H7 (cell line): ENCODE measurements around the gene VMAC. TPM values are rescaled to one million over a fixed set of nuclear protein-coding genes. Genes with fewer than 3 reads are reported as not detected.
"Not testable (repeated sequence)": the region's sequence is repeated elsewhere in the genome, so short reads cannot be mapped to it uniquely, and the experiment has no call there.

ENCODE experiments used
- DNase-seq: peaks from one replicate; pipeline ENCODE4 v3.0.0; 2012
- H3K27me3 ChIP-seq: 2 replicates; pipeline ENCODE4 v1.6.0; 2011; ENCODE audit warnings: mild to moderate bottlenecking, low read length; ENCODE audit not compliant: control insufficient read depth, insufficient read depth
- H3K36me3 ChIP-seq: replicated peaks from 2 replicates; pipeline ENCODE4 v1.5.1; 2011; ENCODE audit warnings: low read length; ENCODE audit not compliant: control insufficient read depth, insufficient read depth
- H3K4me3 ChIP-seq: 2 replicates; pipeline ENCODE4 v1.5.1; 2011; ENCODE audit warnings: low read depth, mild to moderate bottlenecking, control low read depth, low read length, moderate library complexity; ENCODE audit not compliant: insufficient read depth
- total RNA-seq: library from RNA; depleted of rRNA; stranded (reverse); fragments of >200 nt; shearing (Covaris generic); gene quantifications from 2 replicates; pipeline ENCODE4 v1.2.3, GENCODE V29; 2014

The VMAC gene
- total RNA-seq, 1 experiment from 2014 or later, result 2.1 TPM

DNA sequence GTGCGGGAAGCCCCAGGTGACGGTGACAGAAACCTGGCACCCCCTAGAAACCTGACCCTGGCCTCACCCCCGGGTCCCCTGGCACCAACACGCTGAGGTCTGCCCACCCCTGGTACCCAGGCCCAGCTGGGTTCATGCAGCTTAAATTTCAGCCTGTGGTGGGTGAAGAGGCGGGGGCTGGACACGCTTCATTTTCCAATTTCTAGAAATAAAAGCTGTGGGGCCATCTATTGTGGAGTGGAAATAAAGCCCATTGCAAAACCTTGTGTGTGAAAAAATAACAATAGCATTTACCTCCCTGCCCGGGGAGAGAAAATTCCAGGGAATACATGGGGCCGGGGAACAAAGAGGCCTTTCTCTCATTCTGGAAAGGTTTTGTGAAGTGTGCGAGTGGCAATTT, 26.8 kb upstream of the VMAC start:
- peak; percentile 55 for DNase-seq
- Histone ChIP-seq H3K4me3 (no peak overlapping the region), H3K27me3 (no peaks in the 10 kb centered on the region), H3K36me3 (no peaks in the 10 kb centered on the region)

GRCh38 chr19:5880196-5880595, 24.5 kb upstream of the VMAC start:
- DNase-seq, result no peak
- Histone ChIP-seq H3K27me3 (no peaks in the 10 kb centered on the region), H3K36me3 (no peaks in the 10 kb centered on the region), H3K4me3 (no peak overlapping the region)

DNA sequence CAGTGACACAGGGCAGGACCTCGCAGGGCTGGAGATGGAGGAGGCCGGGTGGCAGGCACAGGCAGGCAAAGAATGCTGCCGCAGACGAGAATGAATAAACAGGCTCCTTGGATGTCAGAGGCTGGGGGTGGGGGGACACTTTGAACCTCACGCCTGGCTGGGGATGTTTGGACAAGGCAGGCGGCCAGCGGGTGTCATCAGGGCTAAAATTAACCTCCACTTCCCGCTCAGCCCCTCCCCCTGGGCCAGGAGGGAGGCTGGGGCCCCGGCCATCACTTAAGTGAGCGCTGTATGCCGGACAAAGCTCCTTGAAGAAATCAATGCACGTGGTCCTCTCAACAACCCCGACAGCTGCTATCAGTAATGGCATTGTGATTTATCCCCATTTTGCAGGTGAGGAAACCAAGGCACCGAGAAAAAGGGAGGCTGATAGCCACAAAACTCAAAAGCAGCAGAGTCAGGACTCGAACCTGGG, 24.0 kb upstream of the VMAC start:
- Histone ChIP-seq H3K4me3 (no peak overlapping the region), H3K27me3 (no peaks in the 10 kb centered on the region), H3K36me3 (no peaks in the 10 kb centered on the region)
- peak; percentile 77 for DNase-seq

GRCh38 chr19:5881543-5882299, 23.0 kb upstream of the VMAC start:
- Histone ChIP-seq H3K27me3 (no peaks in the 10 kb centered on the region), H3K4me3 (no peak overlapping the region), H3K36me3 (no peaks in the 10 kb centered on the region)
- peak; percentile 68 for DNase-seq

DNA sequence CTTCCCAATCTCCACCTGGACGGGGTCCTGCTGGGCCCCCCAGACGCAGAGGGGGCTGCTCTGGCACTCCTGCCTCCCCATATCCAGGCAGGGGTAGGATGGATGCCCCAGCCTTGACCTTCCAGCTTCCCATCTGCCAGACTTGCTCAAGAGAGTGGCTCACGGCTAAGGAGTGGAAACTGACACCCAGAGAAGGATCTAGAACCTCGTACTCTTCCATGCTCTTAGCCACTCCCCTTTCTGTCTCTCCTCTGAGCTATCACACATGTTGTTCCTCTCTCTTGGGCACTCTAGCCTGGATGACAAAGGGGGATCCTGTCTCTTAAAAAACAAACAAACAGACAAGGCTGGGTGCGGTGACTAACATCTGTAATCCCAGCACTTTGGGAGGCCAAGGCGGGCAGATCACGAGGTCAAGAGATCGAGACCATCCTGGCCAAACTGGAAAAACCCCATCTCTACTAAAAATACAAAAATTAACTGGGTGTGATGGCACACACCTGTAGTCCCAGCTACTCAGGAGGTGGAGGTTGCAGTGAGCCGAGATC, 22.2 kb upstream of the VMAC start:
- Histone ChIP-seq H3K36me3 (no peaks in the 10 kb centered on the region), H3K27me3 (no peaks in the 10 kb centered on the region), H3K4me3 (no peak overlapping the region)
- no peak for DNase-seq

GRCh38 chr19:5883157-5883873, 21.4 kb upstream of the VMAC start:
- H3K27me3 ChIP-seq, H3K36me3 ChIP-seq, H3K4me3 ChIP-seq, DNase-seq: not testable (repeated sequence)

GRCh38 chr19:5884065-5884811, 20.4 kb upstream of the VMAC start:
- H3K36me3 ChIP-seq, H3K27me3 ChIP-seq, DNase-seq, H3K4me3 ChIP-seq: not testable (repeated sequence)

- Histone ChIP-seq H3K27me3 (no peaks in the 10 kb centered on the region; the same call in 1 of the 2 replicates), H3K4me3 (no peak overlapping the region), H3K36me3 (no peaks in the 10 kb centered on the region)
- peak; percentile 46 for DNase-seq
Measured at GRCh38 chr19:5889288-5889971, 15.2 kb upstream of the VMAC start.

GRCh38 chr19:5890099-5890498, 14.6 kb upstream of the VMAC start:
- no peak overlapping the region for H3K4me3 ChIP-seq
- no peaks in the 10 kb centered on the region; the same call in 1 of the 2 replicates for H3K27me3 ChIP-seq
- peak; percentile 56 for DNase-seq
- no peaks in the 10 kb centered on the region; the same call in 1 of the 2 replicates for H3K36me3 ChIP-seq

DNA sequence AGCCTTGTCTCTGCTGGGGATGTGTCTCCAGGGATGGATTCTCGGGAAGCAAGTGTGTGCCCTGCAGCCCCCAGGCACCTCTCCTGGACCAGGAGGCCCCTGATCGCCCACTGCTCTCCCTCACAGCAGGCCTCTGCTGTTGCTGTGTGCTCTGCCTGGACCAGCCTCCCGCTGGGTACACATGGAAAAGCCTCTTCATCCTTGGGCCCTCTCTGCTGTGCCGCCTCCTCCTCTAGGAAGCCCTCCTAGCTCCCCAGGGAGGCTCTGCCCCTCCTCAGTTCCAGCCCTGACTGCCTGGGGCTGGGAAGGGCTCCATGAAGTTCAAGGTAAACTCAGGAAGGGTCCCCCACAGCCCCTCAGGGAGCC, 13.1 kb upstream of the VMAC start:
- no peak for DNase-seq
- Histone ChIP-seq H3K4me3 (no peak overlapping the region), H3K36me3 (peaks cover 2% of the 10 kb centered on the region), H3K27me3 (no peaks in the 10 kb centered on the region; the same call in 1 of the 2 replicates)

DNA sequence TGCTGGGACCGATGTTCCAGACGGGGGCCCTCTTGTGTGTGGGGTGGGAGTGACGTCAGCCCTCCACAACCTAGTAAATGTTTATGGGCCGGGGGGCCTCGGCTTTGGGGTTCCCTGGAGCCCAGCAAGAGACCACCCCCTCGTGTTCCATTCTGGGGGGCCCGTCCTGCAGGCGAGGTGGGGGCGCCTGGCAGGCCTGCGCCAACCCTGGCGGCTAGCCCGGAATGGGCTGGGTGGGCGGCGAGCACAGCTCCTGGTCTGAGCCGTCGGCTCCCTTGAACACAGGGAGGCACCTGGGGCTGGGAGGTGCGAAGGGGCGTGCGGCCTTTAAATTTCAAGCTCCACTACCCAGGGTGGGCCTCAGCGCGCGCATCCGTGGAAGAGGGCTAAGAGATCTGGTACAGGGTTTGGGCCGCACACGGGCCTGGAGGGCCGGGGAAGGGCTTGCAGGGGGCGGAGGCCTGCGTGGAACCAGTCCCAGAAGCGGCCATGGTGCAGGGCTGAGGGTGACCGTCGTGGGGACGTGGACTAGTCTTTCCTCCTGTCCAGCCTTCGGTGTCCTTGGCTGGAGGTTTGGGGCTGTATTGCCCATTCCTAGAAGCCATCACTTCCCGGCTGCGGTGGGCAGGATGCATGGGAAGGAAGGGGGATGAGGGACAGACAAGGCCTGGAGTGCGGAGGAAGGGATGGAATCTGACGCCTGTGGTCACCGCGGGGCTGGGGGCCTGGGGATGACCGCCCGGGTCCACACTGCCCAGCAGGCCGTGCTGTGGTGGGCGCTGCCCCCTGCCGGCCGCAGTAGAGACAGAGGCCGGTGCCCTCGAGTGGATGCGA, 12.5 kb upstream of the VMAC start:
- H3K36me3 ChIP-seq, result peaks cover 2% of the 10 kb centered on the region
- no peak overlapping the region for H3K4me3 ChIP-seq
- peak; percentile 91 for DNase-seq
- H3K27me3 ChIP-seq, result no peaks in the 10 kb centered on the region; the same call in 1 of the 2 replicates

- no peaks in the 10 kb centered on the region; the same call in 1 of the 2 replicates for H3K27me3 ChIP-seq
- H3K4me3 ChIP-seq, result no peak overlapping the region
- DNase-seq, result no peak
- peaks cover 2% of the 10 kb centered on the region for H3K36me3 ChIP-seq
Measured at GRCh38 chr19:5892772-5893275, 11.8 kb upstream of the VMAC start.

- H3K36me3 ChIP-seq, result peaks cover 2% of the 10 kb centered on the region
- no peaks in the 10 kb centered on the region; the same call in 1 of the 2 replicates for H3K27me3 ChIP-seq
- DNase-seq, result no peak
- no peak overlapping the region for H3K4me3 ChIP-seq
Measured at GRCh38 chr19:5893296-5893903, 11.3 kb upstream of the VMAC start.
